Muscle layer of colon (tissue), 2 donors: ENCODE measurements around the gene MMP24.

Experiments used
- H3K27ac ChIP-seq: one replicate; pipeline ENCODE4 v1.7.0; 2013; ENCODE audit warnings: low read depth, mild to moderate bottlenecking, low read length, moderate library complexity
- H3K27me3 ChIP-seq, 2 donors: one replicate each; pipeline ENCODE4 v1.7.0; 2013; ENCODE audit warnings: low read length in 2 of 2, mild to moderate bottlenecking in 2 of 2; ENCODE audit not compliant: insufficient read depth in 2 of 2, control insufficient read depth in 1 of 2
- H3K36me3 ChIP-seq: one replicate; pipeline ENCODE4 v1.7.0; 2013; ENCODE audit warnings: mild to moderate bottlenecking, low read length; ENCODE audit not compliant: insufficient read depth
- H3K4me1 ChIP-seq: one replicate; pipeline ENCODE4 v1.7.0; 2013; ENCODE audit warnings: mild to moderate bottlenecking, low read length; ENCODE audit not compliant: insufficient read depth
- H3K4me3 ChIP-seq, 2 donors: one replicate each; pipeline ENCODE4 v1.7.0; 2013; ENCODE audit warnings: low read length in 2 of 2, low read depth in 1 of 2, mild to moderate bottlenecking in 1 of 2, moderate library complexity in 1 of 2
- H3K9ac ChIP-seq: one replicate; pipeline ENCODE4 v1.7.0; 2013; ENCODE audit warnings: low read length
- H3K9me3 ChIP-seq: one replicate; pipeline ENCODE4 v1.7.0; 2013; ENCODE audit warnings: mild to moderate bottlenecking, low read length
- donor health status: abdominal sarcoma.
- donor health status: Adenocarcinoma of cecum.

MMP24 gene

DNA sequence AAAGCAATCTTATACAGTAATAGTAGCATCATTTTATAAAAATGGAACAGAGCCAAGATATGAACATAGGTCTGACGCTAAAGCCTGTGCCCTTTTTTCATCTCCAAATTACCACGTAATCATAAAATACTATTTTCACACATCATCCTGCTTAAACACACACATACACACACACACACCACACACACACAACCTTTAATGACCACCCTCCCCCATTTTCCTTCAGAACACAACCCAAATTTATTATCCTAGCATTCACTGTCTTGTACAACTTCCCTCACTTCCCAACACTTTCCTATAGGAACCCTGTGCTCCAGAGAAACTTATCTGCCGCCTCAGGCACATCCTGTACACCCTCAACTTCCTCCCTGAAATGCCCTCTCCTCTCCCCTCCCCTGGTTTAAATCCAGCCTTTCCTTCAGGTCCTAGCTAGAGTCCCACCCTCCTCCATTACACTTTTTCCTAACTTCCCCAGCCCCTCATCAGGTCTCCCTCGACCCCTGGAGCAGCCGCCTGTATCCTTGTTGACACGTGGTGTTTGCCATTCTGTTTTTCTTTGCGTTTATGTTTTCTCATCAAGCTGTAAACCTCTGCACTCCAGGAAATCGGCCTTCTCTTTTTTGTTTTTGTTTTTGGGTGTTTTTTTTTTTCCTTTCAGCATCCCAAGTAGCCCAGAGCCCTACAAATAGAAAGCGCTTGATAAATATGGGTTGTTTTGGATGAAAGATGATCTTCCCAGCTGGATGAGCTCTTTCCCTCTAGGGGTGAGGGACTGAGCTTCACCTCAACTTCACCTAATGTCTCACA is 968 bp upstream of the MMP24 start:
- no peak overlapping the region for H3K4me3 ChIP-seq
- H3K27ac ChIP-seq = no peak overlapping the region
- no peaks in the 10 kb centered on the region for H3K9me3 ChIP-seq
- no peak overlapping the region for H3K9ac ChIP-seq
- peaks cover 4% of the 10 kb centered on the region for H3K4me1 ChIP-seq
- H3K27me3 ChIP-seq = peaks cover 0 to 3% of the 10 kb centered on the region in 2 donors
- H3K36me3 ChIP-seq = no peaks in the 10 kb centered on the region

DNA sequence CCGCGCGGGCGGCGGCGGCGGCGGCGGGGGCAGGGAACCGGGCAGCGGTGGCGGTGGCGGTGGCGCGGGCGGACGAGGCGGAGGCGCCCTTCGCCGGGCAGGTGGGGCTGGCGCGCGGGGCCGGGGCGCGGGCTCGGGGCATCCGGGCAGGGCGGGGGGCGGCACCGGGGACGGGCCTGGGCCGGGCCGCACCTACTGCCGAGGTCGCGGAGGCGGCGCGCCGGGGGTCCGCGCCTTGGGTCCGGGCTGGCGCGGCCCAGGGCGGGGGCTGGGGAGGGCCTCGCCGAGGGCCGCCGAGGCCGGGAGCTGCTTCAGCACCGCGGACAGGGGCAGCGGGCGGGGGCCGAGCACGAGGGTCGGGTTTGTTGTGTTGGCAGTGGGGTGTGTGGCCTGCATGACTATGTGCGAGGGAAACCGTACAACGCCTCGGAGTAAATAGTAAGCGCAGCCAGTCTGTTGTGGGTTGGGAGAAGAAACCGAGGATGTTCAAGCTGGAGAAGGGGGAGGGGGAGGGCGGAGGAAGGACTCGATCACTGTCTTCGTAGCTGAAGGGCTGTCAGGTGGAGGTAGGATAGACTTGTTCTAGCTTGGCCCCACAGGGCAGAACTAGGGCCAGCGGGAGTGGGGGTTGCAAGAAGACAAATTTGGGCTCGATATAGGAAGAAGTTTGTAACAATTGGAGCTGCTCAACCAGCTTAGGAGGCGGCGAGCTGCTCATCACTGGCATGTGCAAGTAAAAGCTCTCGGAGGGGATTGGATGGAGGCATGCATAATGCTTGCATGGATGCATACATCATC is 593 bp downstream of the MMP24 start:
- no peaks in the 10 kb centered on the region for H3K36me3 ChIP-seq
- peaks cover 4% of the 10 kb centered on the region for H3K4me1 ChIP-seq
- no peak overlapping the region for H3K27ac ChIP-seq
- H3K4me3 ChIP-seq = peak overlapping the region; percentile 20 to 38
- H3K9ac ChIP-seq = no peak overlapping the region
- no peaks in the 10 kb centered on the region for H3K9me3 ChIP-seq
- peaks cover 0 to 3% of the 10 kb centered on the region in 2 donors for H3K27me3 ChIP-seq

DNA sequence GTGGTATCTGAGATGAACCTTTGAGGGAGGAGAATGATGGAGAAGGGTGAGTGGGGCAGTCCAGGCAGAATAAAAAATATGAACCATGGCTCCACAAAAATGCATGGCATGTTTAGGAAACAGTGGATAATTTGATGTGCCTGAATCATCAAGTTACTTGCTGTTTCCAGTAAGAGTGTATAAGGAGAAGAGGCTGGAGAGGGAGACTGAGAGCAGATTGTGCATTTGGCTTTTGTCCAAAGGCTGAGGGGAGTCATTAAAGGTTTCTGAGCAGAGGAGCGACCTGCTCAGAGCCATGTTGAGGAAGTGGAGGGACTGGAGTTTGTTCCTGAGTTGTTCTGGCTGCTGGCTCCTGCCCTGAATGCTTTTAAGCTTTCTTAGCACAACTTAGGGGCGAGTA is 6.1 kb downstream of the MMP24 start:
- Histone ChIP-seq H3K9ac (no peak overlapping the region), H3K27me3 (no peaks in the 10 kb centered on the region), H3K27ac (no peak overlapping the region), H3K4me1 (no peaks in the 10 kb centered on the region), H3K36me3 (no peaks in the 10 kb centered on the region), H3K9me3 (no peaks in the 10 kb centered on the region), H3K4me3 (no peak overlapping the region)

GRCh38 chr20:35235881-35236280 is 9.4 kb downstream of the MMP24 start:
- no peaks in the 10 kb centered on the region for H3K27me3 ChIP-seq
- no peaks in the 10 kb centered on the region for H3K36me3 ChIP-seq
- no peak overlapping the region for H3K9ac ChIP-seq
- H3K27ac ChIP-seq = no peak overlapping the region
- H3K4me1 ChIP-seq = no peaks in the 10 kb centered on the region
- H3K4me3 ChIP-seq = no peak overlapping the region
- no peaks in the 10 kb centered on the region for H3K9me3 ChIP-seq

DNA sequence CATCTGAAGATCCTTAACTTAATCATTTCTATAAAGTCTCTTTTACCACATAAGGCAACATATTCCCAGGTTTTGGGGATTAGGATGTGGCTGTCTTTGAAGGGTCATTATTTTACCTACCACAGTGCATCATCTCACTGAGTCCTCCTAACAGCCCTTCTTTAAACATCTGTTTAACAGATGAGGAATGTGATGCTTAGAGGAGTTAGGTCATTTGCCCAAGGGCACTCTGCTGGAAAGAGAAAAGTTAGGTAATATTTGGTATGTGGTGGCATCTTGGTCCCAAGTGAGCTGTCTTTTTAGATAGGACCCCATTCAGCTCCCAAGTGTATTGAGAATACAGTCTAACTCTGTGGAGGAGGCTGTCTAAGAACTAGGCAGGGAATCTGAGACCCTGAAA is 11.0 kb downstream of the MMP24 start:
- Histone ChIP-seq H3K27ac (no peak overlapping the region), H3K9me3 (no peaks in the 10 kb centered on the region), H3K36me3 (no peaks in the 10 kb centered on the region), H3K4me1 (no peaks in the 10 kb centered on the region), H3K4me3 (no peak overlapping the region), H3K9ac (no peak overlapping the region), H3K27me3 (no peaks in the 10 kb centered on the region)

DNA sequence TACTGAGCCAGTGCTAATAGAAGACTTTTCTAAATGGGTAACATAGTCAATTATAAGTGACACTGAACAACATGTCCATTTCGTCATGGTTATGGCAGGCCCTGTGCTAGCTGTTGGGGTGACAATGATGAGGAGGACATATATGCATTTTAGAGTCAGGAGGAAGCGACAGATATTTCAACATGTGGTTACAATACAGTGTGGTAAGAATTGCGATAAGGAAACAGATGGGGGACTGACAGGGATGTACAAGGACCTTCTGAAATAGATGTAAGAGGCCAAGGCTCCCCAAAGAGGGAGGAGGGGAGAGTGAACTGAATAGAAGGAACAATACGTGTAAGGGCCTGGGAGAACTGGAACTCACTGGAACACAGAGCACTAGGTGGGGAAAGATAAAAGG is 11.7 kb downstream of the MMP24 start:
- Histone ChIP-seq H3K4me3 (no peak overlapping the region), H3K9ac (no peak overlapping the region), H3K4me1 (no peaks in the 10 kb centered on the region), H3K27ac (no peak overlapping the region), H3K27me3 (no peaks in the 10 kb centered on the region), H3K36me3 (no peaks in the 10 kb centered on the region), H3K9me3 (no peaks in the 10 kb centered on the region)

DNA sequence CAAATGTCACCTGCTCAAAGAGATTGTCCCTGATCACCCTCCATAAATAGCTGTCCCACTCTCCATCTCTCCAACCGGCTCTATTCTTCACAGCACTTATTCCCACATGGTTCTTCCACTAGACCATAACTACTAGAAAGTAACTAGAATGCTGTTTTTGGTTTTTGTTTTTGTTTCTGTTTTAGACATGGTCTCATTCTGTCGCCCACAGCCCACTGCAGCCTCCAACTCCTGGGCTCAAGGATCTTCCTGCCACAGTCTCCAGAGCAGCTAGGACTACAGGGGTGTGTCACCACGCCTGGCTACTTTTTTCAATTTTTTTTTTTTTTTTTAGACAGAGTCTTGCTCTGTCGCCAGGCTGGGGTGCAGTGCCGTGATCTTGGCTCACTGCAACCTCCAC is 12.2 kb downstream of the MMP24 start:
- H3K4me3 ChIP-seq = no peak overlapping the region
- H3K36me3 ChIP-seq = no peaks in the 10 kb centered on the region

GRCh38 chr20:35240083-35240810 is 13.8 kb downstream of the MMP24 start:
- no peak overlapping the region for H3K4me3 ChIP-seq
- no peaks in the 10 kb centered on the region for H3K27me3 ChIP-seq
- no peak overlapping the region for H3K27ac ChIP-seq
- H3K9me3 ChIP-seq = no peaks in the 10 kb centered on the region
- H3K36me3 ChIP-seq = no peaks in the 10 kb centered on the region
- H3K9ac ChIP-seq = no peak overlapping the region
- no peaks in the 10 kb centered on the region for H3K4me1 ChIP-seq

More for the DNA sequence above, 12.2 kb downstream of the MMP24 start:
- Histone ChIP-seq H3K27ac (no peak overlapping the region), H3K9me3 (no peaks in the 10 kb centered on the region), H3K4me1 (no peaks in the 10 kb centered on the region), H3K9ac (no peak overlapping the region), H3K27me3 (no peaks in the 10 kb centered on the region)

- H3K9me3 ChIP-seq = no peaks in the 10 kb centered on the region
- H3K27ac ChIP-seq = no peak overlapping the region
- no peaks in the 10 kb centered on the region for H3K4me1 ChIP-seq
- no peaks in the 10 kb centered on the region for H3K36me3 ChIP-seq
- no peaks in the 10 kb centered on the region for H3K27me3 ChIP-seq
- H3K9ac ChIP-seq = no peak overlapping the region
- H3K4me3 ChIP-seq = no peak overlapping the region
These were observed 14.4 kb downstream of the MMP24 start for GRCh38 chr20:35240811-35241293.

GRCh38 chr20:35243317-35243716 is 16.8 kb downstream of the MMP24 start:
- Histone ChIP-seq H3K36me3 (no peaks in the 10 kb centered on the region), H3K9me3 (no peaks in the 10 kb centered on the region), H3K4me3 (no peak overlapping the region), H3K27ac (no peak overlapping the region), H3K27me3 (no peaks in the 10 kb centered on the region), H3K9ac (no peak overlapping the region), H3K4me1 (no peaks in the 10 kb centered on the region)

DNA sequence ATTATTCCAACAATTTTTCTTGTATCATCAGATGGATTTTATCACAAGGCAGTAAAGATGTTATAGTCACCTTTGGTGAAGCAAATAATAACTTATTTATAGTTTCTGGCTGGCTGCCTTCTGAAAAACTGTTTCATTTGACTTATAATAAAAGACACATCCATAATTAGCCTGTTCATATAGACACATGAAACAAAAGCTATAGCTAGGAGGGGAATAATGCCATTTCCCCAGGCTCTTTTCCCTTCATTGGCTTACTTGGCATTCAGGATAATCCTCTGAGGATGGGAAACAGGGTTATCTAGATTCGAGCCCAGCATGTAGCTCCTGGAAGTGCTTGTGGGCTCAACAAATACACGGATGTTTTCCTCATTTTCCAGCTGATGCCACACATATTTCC is 17.5 kb downstream of the MMP24 start:
- Histone ChIP-seq H3K9me3 (no peaks in the 10 kb centered on the region), H3K4me3 (no peak overlapping the region), H3K36me3 (no peaks in the 10 kb centered on the region), H3K4me1 (no peaks in the 10 kb centered on the region), H3K27ac (no peak overlapping the region), H3K9ac (no peak overlapping the region), H3K27me3 (no peaks in the 10 kb centered on the region)
